IMR-90 (cell line): ENCODE data around the gene ADISSP.

Experiments used
- MAZ ChIP-seq: IDR thresholded peaks from 2 replicates; pipeline ENCODE4 v1.6.1; 2012; ENCODE audit warnings: low read depth, mild to moderate bottlenecking, low read length, improper control_type of control experiment, moderate library complexity, borderline replicate concordance
- MXI1 ChIP-seq: IDR thresholded peaks from 2 replicates; pipeline ENCODE4 v1.6.1; 2012; ENCODE audit warnings: low read depth, mild to moderate bottlenecking, low read length, moderate library complexity, borderline replicate concordance
- NFE2L2 ChIP-seq: fragments of 150-350 bp; IDR thresholded peaks from 2 replicates; pipeline ENCODE4 v1.6.1; 2016; ENCODE audit warnings: low read depth, mild to moderate bottlenecking, low read length
- POLR2A ChIP-seq: IDR thresholded peaks from 2 replicates; pipeline ENCODE4 v1.6.1; 2012; ENCODE audit warnings: mild to moderate bottlenecking, low read depth, low read length
- RAD21 ChIP-seq: IDR thresholded peaks from 2 replicates; pipeline ENCODE4 v1.6.1; 2012; ENCODE audit warnings: low read length, improper control_type of control experiment
- RCOR1 ChIP-seq: IDR thresholded peaks from 2 replicates; pipeline ENCODE4 v1.6.1; 2012; ENCODE audit warnings: mild to moderate bottlenecking, low read length, improper control_type of control experiment; ENCODE audit not compliant: insufficient replicate concordance
- TF ChIP-seq, protein P1 (sequence below): conservative IDR thresholded peaks from 2 replicates; pipeline ENCODE4 v1.5.1; 2012; ENCODE audit warnings: mild to moderate bottlenecking, low read depth, low read length, improper control_type of control experiment

DNA sequence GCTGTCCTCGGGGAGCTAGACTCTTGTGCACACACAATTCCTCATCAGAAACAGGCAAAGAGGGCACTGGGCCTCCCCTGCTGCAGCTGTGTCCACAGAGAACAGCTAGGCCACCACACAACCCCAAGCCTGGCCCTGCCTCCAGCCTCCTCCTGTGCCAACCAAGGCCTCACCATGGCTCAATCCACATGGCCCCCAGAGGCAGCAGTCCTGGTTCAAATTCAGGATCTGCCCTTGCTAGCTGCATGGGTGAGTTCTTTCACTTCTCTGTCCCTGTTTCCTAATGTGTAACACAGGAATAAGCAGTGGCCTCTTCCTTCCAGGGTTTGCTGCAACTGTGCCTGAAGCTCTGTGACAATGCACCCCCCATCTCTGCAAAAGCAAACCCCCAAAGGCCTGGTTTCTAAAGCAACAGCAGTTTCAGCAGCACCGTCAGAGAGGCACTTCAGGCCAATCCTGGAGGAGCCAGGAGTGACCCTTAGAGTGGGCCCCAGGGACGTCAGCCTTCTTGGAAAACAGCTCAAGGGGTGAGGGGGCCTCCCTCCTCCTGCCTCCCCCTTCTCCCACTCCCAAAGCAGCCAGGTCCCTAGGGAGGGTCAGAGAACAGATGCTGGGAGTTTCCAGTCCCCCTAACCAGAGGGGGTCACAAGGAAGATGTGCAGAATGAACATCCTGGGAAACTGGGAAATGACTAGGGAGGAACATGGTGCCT lies 2.2 kb downstream of the ADISSP start:
- no peak for TF ChIP-seq MAZ
- TF ChIP-seq, protein P1, sequence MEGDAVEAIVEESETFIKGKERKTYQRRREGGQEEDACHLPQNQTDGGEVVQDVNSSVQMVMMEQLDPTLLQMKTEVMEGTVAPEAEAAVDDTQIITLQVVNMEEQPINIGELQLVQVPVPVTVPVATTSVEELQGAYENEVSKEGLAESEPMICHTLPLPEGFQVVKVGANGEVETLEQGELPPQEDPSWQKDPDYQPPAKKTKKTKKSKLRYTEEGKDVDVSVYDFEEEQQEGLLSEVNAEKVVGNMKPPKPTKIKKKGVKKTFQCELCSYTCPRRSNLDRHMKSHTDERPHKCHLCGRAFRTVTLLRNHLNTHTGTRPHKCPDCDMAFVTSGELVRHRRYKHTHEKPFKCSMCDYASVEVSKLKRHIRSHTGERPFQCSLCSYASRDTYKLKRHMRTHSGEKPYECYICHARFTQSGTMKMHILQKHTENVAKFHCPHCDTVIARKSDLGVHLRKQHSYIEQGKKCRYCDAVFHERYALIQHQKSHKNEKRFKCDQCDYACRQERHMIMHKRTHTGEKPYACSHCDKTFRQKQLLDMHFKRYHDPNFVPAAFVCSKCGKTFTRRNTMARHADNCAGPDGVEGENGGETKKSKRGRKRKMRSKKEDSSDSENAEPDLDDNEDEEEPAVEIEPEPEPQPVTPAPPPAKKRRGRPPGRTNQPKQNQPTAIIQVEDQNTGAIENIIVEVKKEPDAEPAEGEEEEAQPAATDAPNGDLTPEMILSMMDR: no peak
- no peak for TF ChIP-seq POLR2A
- TF ChIP-seq RAD21: no peak
- no peak for TF ChIP-seq MXI1
- TF ChIP-seq RCOR1: no peak
- TF ChIP-seq NFE2L2: no peak
